WTC11 (cell line): ENCODE results near the gene PSMA4. TPM values are rescaled to one million over a fixed set of nuclear protein-coding genes. Genes with fewer than 3 reads are reported as not detected.

ENCODE experiments used
- ATAC-seq: fragments of 200-7000 bp; cut with Tn5 transposase; 2 replicates; pipeline ENCODE4 v1.10.0; 2021; ENCODE audit warnings: mild to moderate bottlenecking, moderate library complexity
- CTCF ChIA-PET: fragments of 300-600 bp; sonication (Branson Sonifier 250); formaldehyde crosslinking; loops from one replicate; lab custom pipeline; 2021; ENCODE audit warnings: antibody characterized with exemption; lab: Charles Lee
- POLR2A ChIA-PET: fragments of 350-600 bp; sonication (Branson Sonifier 250); formaldehyde crosslinking; loops from one replicate; lab custom pipeline; 2021; ENCODE audit warnings: antibody characterized with exemption; lab: Charles Lee
- DNase-seq: peaks from one replicate; pipeline ENCODE4 v3.0.0; 2021; ENCODE audit warnings: low spot score
- H3K27ac Mint-ChIP-seq: 2 replicates; pipeline ENCODE4 v1.8.0; 2021; ENCODE audit warnings: mixed read lengths
- H3K27me3 Mint-ChIP-seq: 2 replicates; pipeline ENCODE4 v1.8.0; 2021; ENCODE audit warnings: low read depth, mild to moderate bottlenecking, moderate library complexity, mixed read lengths
- H3K36me3 Mint-ChIP-seq: 2 replicates; pipeline ENCODE4 v1.8.0; 2021; ENCODE audit warnings: mixed read lengths
- H3K4me1 Mint-ChIP-seq: 2 replicates; pipeline ENCODE4 v1.8.0; 2022; ENCODE audit warnings: mixed read lengths
- H3K4me3 Mint-ChIP-seq: 2 replicates; pipeline ENCODE4 v1.8.0; 2021; ENCODE audit warnings: mild to moderate bottlenecking, moderate library complexity, mixed read lengths
- H3K9me3 Mint-ChIP-seq: 2 replicates; pipeline ENCODE4 v1.8.0; 2021; ENCODE audit warnings: mixed read lengths
- FOXJ3 ChIP-seq: sonication (generic); formaldehyde crosslinking; IDR thresholded peaks from 2 replicates; pipeline ENCODE4 v1.9.0; 2021; ENCODE audit warnings: missing genetic modification reagents, mild to moderate bottlenecking, borderline replicate concordance
- FOXK1 ChIP-seq: sonication (generic); formaldehyde crosslinking; IDR thresholded peaks from 2 replicates; pipeline ENCODE4 v1.8.0; 2022; ENCODE audit warnings: mild to moderate bottlenecking, moderate library complexity, missing genetic modification reagents
- GTF2I ChIP-seq: fragments of 250-450 bp; sonication (Bioruptor Pico); conservative IDR thresholded peaks from 2 replicates; pipeline ENCODE4 v1.4.0; 2021; ENCODE audit warnings: mild to moderate bottlenecking
- HMGA2 ChIP-seq: fragments of 250-450 bp; sonication (Bioruptor Pico); IDR thresholded peaks from 2 replicates; pipeline ENCODE4 v1.4.0; 2021; ENCODE audit warnings: mild to moderate bottlenecking, moderate library complexity
- IRF2 ChIP-seq: sonication (generic); formaldehyde crosslinking; IDR thresholded peaks from 2 replicates; pipeline ENCODE4 v1.8.0; 2022; ENCODE audit warnings: low read depth, missing genetic modification reagents, borderline replicate concordance
- MYBL2 ChIP-seq: sonication (generic); formaldehyde crosslinking; IDR thresholded peaks from 2 replicates; pipeline ENCODE4 v1.8.1; 2023; ENCODE audit warnings: mild to moderate bottlenecking, moderate library complexity, missing genetic modification reagents
- OVOL2 ChIP-seq: fragments of 250-450 bp; sonication (Bioruptor Pico); IDR thresholded peaks from 2 replicates; pipeline ENCODE4 v1.9.0; 2021; ENCODE audit warnings: mild to moderate bottlenecking, borderline replicate concordance
- SMAD4 ChIP-seq: sonication (generic); formaldehyde crosslinking; IDR thresholded peaks from 2 replicates; pipeline ENCODE4 v1.8.0; 2022; ENCODE audit warnings: mild to moderate bottlenecking, missing genetic modification reagents
- SOX15 ChIP-seq: fragments of 250-450 bp; sonication (Bioruptor Pico); IDR thresholded peaks from 2 replicates; pipeline ENCODE4 v1.9.0; 2021; ENCODE audit warnings: mild to moderate bottlenecking
- TEAD1 ChIP-seq: sonication (generic); formaldehyde crosslinking; IDR thresholded peaks from 2 replicates; pipeline ENCODE4 v1.8.0; 2022; ENCODE audit warnings: mild to moderate bottlenecking, missing genetic modification reagents
- ZNF138 ChIP-seq: sonication (generic); formaldehyde crosslinking; conservative IDR thresholded peaks from 2 replicates; pipeline ENCODE4 v1.8.1; 2022; ENCODE audit warnings: mild to moderate bottlenecking, moderate library complexity, missing genetic modification reagents
- ZNF423 ChIP-seq: fragments of 250-450 bp; sonication (Bioruptor Pico); IDR thresholded peaks from 2 replicates; pipeline ENCODE4 v2.1.2; 2022; ENCODE audit warnings: mild to moderate bottlenecking, moderate library complexity
- ZNF671 ChIP-seq: fragments of 250-450 bp; sonication (Bioruptor Pico); IDR thresholded peaks from 2 replicates; pipeline ENCODE4 v1.8.0; 2021; ENCODE audit warnings: mild to moderate bottlenecking
- total RNA-seq: library from RNA; stranded (reverse); gene quantifications from 3 replicates; pipeline ENCODE4 v1.2.3, GENCODE V29; 2021
- TF ChIP-seq, protein P1 (sequence below): sonication (generic); formaldehyde crosslinking; IDR thresholded peaks from 2 replicates; pipeline ENCODE4 v1.8.0; 2022; ENCODE audit warnings: mild to moderate bottlenecking, missing genetic modification reagents
- TF ChIP-seq, protein P2 (sequence below): fragments of 200-600 bp; IDR thresholded peaks from 2 replicates; pipeline ENCODE4 v1.8.0; 2022; ENCODE audit warnings: antibody characterized with exemption
- TF ChIP-seq, protein P3 (sequence below): sonication (generic); formaldehyde crosslinking; IDR thresholded peaks from 2 replicates; pipeline ENCODE4 v1.8.1; 2023; ENCODE audit warnings: mild to moderate bottlenecking, missing genetic modification reagents
- TF ChIP-seq, protein P4 (sequence below): sonication (generic); formaldehyde crosslinking; IDR thresholded peaks from 2 replicates; pipeline ENCODE4 v1.8.1; 2023; ENCODE audit warnings: mild to moderate bottlenecking, moderate library complexity, missing genetic modification reagents
- TF ChIP-seq, protein P5 (sequence below): sonication (generic); formaldehyde crosslinking; conservative IDR thresholded peaks from 2 replicates; pipeline ENCODE4 v1.8.1; 2022; ENCODE audit warnings: mild to moderate bottlenecking, missing genetic modification reagents
- TF ChIP-seq, protein P6 (sequence below): sonication (generic); formaldehyde crosslinking; IDR thresholded peaks from 2 replicates; pipeline ENCODE4 v1.8.0; 2022; ENCODE audit warnings: missing genetic modification reagents
- TF ChIP-seq, protein P7 (sequence below): sonication (generic); formaldehyde crosslinking; IDR thresholded peaks from 2 replicates; pipeline ENCODE4 v1.8.1; 2022; ENCODE audit warnings: low read depth, missing genetic modification reagents, borderline replicate concordance

PSMA4 gene
- total RNA-seq, 1 experiment from 2014 or later = 281 TPM

DNA sequence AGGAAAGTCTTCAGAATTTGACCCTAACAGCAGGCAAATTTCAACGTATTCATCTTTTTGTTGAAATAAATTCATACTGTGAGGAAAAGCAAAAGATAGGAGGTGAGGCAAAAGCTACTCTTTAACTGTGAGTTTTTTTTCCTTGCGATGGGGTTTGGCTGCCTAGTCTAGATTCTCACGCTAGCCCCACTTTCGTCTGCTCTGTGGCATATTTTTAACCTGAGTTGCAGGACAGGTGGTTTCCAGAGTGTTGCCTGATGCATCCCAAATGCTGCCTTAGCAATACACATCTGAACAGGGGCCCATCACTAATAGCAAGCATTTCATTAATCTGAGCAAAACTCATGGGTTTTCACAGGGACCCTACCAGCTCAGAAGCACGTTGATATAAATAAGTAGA is 11.7 kb downstream of the PSMA4 start:
- Mint-ChIP-seq H3K9me3 (no peaks in the 10 kb centered on the region), H3K27ac (no peak overlapping the region), H3K4me1 (peaks cover 4% of the 10 kb centered on the region)
- ChIA-PET POLR2A (interaction anchor here (1.1 kb wide), 1 partner anchor 14 kb away, joined by 11 read pairs; the partner anchor contains the start of gene CHRNA5), CTCF (interaction anchor here (1.4 kb wide), 1 partner anchor 243 kb away, joined by 3 read pairs; no protein-coding TSS in a partner anchor)
- TF ChIP-seq HMGA2 (CRISPR knock-in tag) (no peak), FOXJ3 (no peak), IRF2 (no peak), FOXK1 (CRISPR knock-in tag) (no peak), ZNF671 (CRISPR knock-in tag) (no peak), GTF2I (no peak), ZNF423 (CRISPR knock-in tag) (no peak), SMAD4 (no peak), OVOL2 (CRISPR knock-in tag) (no peak), MYBL2 (CRISPR knock-in tag) (no peak)
- TF ChIP-seq, protein P1, sequence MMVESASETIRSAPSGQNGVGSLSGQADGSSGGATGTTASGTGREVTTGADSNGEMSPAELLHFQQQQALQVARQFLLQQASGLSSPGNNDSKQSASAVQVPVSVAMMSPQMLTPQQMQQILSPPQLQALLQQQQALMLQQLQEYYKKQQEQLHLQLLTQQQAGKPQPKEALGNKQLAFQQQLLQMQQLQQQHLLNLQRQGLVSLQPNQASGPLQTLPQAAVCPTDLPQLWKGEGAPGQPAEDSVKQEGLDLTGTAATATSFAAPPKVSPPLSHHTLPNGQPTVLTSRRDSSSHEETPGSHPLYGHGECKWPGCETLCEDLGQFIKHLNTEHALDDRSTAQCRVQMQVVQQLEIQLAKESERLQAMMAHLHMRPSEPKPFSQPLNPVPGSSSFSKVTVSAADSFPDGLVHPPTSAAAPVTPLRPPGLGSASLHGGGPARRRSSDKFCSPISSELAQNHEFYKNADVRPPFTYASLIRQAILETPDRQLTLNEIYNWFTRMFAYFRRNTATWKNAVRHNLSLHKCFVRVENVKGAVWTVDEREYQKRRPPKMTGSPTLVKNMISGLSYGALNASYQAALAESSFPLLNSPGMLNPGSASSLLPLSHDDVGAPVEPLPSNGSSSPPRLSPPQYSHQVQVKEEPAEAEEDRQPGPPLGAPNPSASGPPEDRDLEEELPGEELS (CRISPR knock-in tag) = no peak
- TF ChIP-seq, protein P2, sequence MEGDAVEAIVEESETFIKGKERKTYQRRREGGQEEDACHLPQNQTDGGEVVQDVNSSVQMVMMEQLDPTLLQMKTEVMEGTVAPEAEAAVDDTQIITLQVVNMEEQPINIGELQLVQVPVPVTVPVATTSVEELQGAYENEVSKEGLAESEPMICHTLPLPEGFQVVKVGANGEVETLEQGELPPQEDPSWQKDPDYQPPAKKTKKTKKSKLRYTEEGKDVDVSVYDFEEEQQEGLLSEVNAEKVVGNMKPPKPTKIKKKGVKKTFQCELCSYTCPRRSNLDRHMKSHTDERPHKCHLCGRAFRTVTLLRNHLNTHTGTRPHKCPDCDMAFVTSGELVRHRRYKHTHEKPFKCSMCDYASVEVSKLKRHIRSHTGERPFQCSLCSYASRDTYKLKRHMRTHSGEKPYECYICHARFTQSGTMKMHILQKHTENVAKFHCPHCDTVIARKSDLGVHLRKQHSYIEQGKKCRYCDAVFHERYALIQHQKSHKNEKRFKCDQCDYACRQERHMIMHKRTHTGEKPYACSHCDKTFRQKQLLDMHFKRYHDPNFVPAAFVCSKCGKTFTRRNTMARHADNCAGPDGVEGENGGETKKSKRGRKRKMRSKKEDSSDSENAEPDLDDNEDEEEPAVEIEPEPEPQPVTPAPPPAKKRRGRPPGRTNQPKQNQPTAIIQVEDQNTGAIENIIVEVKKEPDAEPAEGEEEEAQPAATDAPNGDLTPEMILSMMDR = no peak
- TF ChIP-seq, protein P3, sequence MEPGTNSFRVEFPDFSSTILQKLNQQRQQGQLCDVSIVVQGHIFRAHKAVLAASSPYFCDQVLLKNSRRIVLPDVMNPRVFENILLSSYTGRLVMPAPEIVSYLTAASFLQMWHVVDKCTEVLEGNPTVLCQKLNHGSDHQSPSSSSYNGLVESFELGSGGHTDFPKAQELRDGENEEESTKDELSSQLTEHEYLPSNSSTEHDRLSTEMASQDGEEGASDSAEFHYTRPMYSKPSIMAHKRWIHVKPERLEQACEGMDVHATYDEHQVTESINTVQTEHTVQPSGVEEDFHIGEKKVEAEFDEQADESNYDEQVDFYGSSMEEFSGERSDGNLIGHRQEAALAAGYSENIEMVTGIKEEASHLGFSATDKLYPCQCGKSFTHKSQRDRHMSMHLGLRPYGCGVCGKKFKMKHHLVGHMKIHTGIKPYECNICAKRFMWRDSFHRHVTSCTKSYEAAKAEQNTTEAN (CRISPR knock-in tag) = no peak
- TF ChIP-seq, protein P4, sequence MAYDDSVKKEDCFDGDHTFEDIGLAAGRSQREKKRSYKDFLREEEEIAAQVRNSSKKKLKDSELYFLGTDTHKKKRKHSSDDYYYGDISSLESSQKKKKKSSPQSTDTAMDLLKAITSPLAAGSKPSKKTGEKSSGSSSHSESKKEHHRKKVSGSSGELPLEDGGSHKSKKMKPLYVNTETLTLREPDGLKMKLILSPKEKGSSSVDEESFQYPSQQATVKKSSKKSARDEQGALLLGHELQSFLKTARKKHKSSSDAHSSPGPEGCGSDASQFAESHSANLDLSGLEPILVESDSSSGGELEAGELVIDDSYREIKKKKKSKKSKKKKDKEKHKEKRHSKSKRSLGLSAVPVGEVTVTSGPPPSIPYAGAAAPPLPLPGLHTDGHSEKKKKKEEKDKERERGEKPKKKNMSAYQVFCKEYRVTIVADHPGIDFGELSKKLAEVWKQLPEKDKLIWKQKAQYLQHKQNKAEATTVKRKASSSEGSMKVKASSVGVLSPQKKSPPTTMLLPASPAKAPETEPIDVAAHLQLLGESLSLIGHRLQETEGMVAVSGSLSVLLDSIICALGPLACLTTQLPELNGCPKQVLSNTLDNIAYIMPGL (CRISPR knock-in tag) = no peak
- TF ChIP-seq, protein P5, sequence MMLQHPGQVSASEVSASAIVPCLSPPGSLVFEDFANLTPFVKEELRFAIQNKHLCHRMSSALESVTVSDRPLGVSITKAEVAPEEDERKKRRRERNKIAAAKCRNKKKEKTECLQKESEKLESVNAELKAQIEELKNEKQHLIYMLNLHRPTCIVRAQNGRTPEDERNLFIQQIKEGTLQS (CRISPR knock-in tag) = no peak
- TF ChIP-seq, all 79 proteins: peak for 0
- no peaks in the 10 kb centered on the region for H3K27me3 Mint-ChIP-seq
- DNase-seq (no peak), ATAC-seq (no peak)
- no peak overlapping the region for H3K4me3 Mint-ChIP-seq
- peaks cover 27% of the 10 kb centered on the region for H3K36me3 Mint-ChIP-seq

DNA sequence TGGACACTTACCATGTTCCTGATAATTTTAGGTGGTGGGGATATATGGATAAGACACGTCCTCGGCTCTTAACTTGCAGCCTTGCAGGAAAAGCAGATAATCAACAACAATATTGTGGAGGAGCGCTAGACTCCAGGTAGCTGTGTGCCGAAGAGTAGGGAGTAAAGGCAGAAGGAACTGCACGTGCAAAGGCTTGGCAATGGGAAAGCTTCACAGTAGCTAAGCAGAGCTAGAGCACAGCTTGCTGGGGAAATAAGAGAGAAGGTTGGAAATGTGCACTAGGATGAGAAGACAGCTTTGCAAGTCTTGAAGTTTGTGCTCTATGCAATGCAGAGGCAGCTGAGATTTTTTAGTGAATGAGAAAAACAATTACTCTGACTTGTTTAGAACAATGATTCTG is 12.4 kb downstream of the PSMA4 start:
- peaks cover 4% of the 10 kb centered on the region for H3K4me1 Mint-ChIP-seq
- no peak for DNase-seq
- 0 out of 2 replicates have a peak, but pooled peaks have one; percentile 30 for ATAC-seq
- H3K27me3 Mint-ChIP-seq = no peaks in the 10 kb centered on the region
- peaks cover 20% of the 10 kb centered on the region for H3K36me3 Mint-ChIP-seq
- ChIA-PET POLR2A (interaction anchor here (1.1 kb wide), 1 partner anchor 13 kb away, joined by 11 read pairs; the partner anchor contains the start of gene CHRNA5), CTCF (interaction anchor here (1.1 to 1.4 kb wide), 2 partner anchors 13 to 244 kb away, joined by 3 to 4 read pairs; partner anchors contain the start of gene CHRNA5)
- H3K9me3 Mint-ChIP-seq = peaks cover 1% of the 10 kb centered on the region; the same call in 1 of the 2 replicates
- H3K4me3 Mint-ChIP-seq = no peak overlapping the region
- TF ChIP-seq ZNF138 (CRISPR knock-in tag) (no peak), SOX15 (CRISPR knock-in tag) (no peak), TEAD1 (no peak)
- TF ChIP-seq, protein P6, sequence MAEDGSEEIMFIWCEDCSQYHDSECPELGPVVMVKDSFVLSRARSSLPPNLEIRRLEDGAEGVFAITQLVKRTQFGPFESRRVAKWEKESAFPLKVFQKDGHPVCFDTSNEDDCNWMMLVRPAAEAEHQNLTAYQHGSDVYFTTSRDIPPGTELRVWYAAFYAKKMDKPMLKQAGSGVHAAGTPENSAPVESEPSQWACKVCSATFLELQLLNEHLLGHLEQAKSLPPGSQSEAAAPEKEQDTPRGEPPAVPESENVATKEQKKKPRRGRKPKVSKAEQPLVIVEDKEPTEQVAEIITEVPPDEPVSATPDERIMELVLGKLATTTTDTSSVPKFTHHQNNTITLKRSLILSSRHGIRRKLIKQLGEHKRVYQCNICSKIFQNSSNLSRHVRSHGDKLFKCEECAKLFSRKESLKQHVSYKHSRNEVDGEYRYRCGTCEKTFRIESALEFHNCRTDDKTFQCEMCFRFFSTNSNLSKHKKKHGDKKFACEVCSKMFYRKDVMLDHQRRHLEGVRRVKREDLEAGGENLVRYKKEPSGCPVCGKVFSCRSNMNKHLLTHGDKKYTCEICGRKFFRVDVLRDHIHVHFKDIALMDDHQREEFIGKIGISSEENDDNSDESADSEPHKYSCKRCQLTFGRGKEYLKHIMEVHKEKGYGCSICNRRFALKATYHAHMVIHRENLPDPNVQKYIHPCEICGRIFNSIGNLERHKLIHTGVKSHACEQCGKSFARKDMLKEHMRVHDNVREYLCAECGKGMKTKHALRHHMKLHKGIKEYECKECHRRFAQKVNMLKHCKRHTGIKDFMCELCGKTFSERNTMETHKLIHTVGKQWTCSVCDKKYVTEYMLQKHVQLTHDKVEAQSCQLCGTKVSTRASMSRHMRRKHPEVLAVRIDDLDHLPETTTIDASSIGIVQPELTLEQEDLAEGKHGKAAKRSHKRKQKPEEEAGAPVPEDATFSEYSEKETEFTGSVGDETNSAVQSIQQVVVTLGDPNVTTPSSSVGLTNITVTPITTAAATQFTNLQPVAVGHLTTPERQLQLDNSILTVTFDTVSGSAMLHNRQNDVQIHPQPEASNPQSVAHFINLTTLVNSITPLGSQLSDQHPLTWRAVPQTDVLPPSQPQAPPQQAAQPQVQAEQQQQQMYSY (CRISPR knock-in tag) = no peak
- TF ChIP-seq, protein P7, sequence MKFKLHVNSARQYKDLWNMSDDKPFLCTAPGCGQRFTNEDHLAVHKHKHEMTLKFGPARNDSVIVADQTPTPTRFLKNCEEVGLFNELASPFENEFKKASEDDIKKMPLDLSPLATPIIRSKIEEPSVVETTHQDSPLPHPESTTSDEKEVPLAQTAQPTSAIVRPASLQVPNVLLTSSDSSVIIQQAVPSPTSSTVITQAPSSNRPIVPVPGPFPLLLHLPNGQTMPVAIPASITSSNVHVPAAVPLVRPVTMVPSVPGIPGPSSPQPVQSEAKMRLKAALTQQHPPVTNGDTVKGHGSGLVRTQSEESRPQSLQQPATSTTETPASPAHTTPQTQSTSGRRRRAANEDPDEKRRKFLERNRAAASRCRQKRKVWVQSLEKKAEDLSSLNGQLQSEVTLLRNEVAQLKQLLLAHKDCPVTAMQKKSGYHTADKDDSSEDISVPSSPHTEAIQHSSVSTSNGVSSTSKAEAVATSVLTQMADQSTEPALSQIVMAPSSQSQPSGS (CRISPR knock-in tag) = no peak
- TF ChIP-seq, protein P4 (CRISPR knock-in tag) = no peak
- H3K27ac Mint-ChIP-seq = no peak overlapping the region
